ENCODE results near the gene NDFIP2.

- TF ChIP-seq EZH2 (IDR thresholded peaks at IDR 0.05; ENCODE audit: borderline replicate concordance, insufficient read depth, low read depth, low read length, poor library complexity, severe bottlenecking) (no peak), CTCF (IDR thresholded peaks at IDR 0.05) (no peak)
Observed at GRCh38 chr13:79593641-79594275, 112.8 kb downstream of the NDFIP2 start.
